ENCODE results near the gene STAT1.

The STAT1 gene

DNA sequence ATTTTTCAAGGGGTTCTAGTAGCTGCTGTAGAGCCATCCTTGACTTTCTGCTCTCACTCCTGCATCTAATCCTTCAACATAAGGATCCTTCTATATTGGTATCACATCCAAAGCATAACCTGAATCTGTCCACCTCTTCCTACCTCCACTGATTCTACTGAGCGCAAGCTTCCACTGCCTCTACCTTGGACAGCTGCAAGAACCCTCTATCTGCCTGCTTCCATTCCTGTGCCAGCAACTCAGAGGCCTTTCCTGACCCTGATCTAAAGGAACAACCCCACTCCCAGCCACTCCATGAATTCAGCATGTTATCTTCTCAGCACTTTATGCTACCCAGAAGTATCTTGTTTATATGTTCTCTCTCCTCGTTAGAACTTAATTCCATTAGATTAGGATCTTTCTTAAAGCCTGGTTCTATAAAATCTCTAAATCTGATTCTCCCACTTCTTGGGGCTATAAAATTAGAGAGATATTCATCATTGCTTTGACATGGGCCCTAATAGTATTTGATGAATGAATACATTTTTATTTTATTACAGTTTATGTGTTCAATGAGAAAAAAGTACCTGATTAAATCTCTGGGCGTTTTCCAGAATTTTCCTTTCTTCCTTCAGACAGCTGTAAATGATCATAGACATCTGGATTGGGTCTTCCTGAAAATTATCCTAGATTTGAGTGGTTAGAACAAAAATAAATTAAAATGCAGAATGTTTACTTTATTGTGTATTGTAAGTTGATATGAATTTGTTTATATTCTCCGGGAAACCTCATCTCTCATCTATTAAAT, 6.8 kb downstream of the STAT1 start (continued):
- no peak for TF ChIP-seq ZNF70 (CRISPR knock-in tag; IDR thresholded peaks at IDR 0.05)
- no peak for TF ChIP-seq ISL1 (CRISPR knock-in tag; IDR thresholded peaks at IDR 0.05)

DNA sequence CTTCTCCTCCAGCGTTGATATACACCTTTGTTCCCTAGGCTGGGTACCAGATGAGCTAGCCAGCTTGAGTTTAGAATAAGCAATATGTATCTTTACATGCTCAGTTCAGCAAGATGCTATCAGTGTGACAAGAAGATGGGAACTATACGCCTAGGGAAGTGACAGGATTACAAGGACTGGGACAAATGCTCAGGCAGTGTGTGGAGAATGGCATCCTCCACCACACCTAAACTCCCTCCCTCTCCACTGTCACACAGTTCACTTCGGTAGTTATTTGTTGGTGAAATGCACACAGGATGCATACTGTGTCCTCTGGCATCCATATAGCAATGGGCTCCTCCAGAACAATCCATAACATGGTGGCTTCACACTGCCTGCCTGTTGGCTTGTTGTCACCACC, 7.7 kb downstream of the STAT1 start:
- no peak for ATAC-seq
- TF ChIP-seq CSDC2 (CRISPR knock-in tag; IDR thresholded peaks at IDR 0.05) (no peak), TCF4 (CRISPR knock-in tag; IDR thresholded peaks at IDR 0.05; ENCODE audit: borderline replicate concordance) (no peak), PPARA (CRISPR knock-in tag; IDR thresholded peaks at IDR 0.05; ENCODE audit: borderline replicate concordance) (no peak), SNAI2 (CRISPR knock-in tag; IDR thresholded peaks at IDR 0.05) (no peak)

DNA sequence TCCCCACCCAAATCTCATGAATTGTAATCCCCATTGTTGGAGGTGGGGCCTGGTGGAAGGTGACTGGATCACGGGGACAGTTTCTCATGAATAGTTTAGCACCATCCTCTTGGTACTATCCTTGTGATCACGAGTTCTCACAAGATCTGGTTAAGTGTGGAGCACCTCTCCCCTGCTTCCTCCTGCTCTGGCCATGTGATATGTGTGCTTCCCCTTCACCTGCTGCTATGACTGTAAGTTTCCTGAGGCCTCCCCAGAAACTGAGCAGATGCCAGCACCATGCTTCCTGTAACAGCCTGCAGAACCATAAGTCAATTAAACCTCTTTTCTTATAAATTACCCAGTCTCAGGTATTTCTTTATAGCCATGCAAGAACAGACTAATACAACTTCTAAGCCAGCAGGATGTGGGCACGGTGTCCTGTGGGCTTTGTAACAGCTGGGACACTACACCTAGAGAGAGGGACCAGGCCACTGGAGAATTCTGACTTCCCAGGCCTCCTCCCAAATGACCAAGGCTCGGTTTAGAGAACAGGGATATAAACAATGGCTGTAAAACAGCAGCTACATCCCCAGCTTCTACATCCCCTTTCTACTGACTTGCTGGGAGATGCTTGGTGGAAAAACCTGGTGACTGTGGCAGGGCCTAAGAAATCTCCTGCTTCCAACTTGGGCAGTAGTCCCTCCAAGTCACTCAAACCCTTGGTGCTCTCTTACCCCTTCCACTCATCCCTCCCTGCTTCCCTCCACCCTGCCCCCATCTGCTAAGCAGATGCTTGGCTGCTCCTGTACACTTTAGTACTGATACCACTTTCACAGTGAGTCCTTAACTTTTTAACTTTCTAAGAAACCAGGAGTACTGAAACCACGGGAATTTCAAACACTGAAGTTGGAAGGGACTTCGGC, 10.3 kb downstream of the STAT1 start:
- TF ChIP-seq ZFP30 (CRISPR knock-in tag; IDR thresholded peaks at IDR 0.05) (no peak), OSR1 (CRISPR knock-in tag; IDR thresholded peaks at IDR 0.05) (no peak), ISL1 (CRISPR knock-in tag; IDR thresholded peaks at IDR 0.05) (no peak), RARB (CRISPR knock-in tag; IDR thresholded peaks at IDR 0.05) (no peak), ZC3H10 (CRISPR knock-in tag; IDR thresholded peaks at IDR 0.05) (no peak), ZNF70 (CRISPR knock-in tag; IDR thresholded peaks at IDR 0.05) (no peak), SNAI2 (CRISPR knock-in tag; IDR thresholded peaks at IDR 0.05) (no peak), TCF4 (CRISPR knock-in tag; IDR thresholded peaks at IDR 0.05; ENCODE audit: borderline replicate concordance) (no peak), ZNF8 (CRISPR knock-in tag; IDR thresholded peaks at IDR 0.05) (no peak), GLIS3 (CRISPR knock-in tag; IDR thresholded peaks at IDR 0.05) (no peak), TOX (CRISPR knock-in tag; IDR thresholded peaks at IDR 0.05; ENCODE audit: borderline replicate concordance) (no peak), ARNTL (CRISPR knock-in tag; IDR thresholded peaks at IDR 0.05; ENCODE audit: borderline replicate concordance, low read depth) (no peak), CSDC2 (CRISPR knock-in tag; IDR thresholded peaks at IDR 0.05) (no peak)
- TF ChIP-seq, protein P1, sequence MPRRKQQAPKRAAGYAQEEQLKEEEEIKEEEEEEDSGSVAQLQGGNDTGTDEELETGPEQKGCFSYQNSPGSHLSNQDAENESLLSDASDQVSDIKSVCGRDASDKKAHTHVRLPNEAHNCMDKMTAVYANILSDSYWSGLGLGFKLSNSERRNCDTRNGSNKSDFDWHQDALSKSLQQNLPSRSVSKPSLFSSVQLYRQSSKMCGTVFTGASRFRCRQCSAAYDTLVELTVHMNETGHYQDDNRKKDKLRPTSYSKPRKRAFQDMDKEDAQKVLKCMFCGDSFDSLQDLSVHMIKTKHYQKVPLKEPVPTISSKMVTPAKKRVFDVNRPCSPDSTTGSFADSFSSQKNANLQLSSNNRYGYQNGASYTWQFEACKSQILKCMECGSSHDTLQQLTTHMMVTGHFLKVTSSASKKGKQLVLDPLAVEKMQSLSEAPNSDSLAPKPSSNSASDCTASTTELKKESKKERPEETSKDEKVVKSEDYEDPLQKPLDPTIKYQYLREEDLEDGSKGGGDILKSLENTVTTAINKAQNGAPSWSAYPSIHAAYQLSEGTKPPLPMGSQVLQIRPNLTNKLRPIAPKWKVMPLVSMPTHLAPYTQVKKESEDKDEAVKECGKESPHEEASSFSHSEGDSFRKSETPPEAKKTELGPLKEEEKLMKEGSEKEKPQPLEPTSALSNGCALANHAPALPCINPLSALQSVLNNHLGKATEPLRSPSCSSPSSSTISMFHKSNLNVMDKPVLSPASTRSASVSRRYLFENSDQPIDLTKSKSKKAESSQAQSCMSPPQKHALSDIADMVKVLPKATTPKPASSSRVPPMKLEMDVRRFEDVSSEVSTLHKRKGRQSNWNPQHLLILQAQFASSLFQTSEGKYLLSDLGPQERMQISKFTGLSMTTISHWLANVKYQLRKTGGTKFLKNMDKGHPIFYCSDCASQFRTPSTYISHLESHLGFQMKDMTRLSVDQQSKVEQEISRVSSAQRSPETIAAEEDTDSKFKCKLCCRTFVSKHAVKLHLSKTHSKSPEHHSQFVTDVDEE (CRISPR knock-in tag; IDR thresholded peaks at IDR 0.05), result no peak
- TF ChIP-seq, protein P2, sequence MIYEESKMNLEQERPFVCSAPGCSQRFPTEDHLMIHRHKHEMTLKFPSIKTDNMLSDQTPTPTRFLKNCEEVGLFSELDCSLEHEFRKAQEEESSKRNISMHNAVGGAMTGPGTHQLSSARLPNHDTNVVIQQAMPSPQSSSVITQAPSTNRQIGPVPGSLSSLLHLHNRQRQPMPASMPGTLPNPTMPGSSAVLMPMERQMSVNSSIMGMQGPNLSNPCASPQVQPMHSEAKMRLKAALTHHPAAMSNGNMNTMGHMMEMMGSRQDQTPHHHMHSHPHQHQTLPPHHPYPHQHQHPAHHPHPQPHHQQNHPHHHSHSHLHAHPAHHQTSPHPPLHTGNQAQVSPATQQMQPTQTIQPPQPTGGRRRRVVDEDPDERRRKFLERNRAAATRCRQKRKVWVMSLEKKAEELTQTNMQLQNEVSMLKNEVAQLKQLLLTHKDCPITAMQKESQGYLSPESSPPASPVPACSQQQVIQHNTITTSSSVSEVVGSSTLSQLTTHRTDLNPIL (CRISPR knock-in tag; IDR thresholded peaks at IDR 0.05; ENCODE audit: low read depth), result no peak
- TF ChIP-seq, protein P3, sequence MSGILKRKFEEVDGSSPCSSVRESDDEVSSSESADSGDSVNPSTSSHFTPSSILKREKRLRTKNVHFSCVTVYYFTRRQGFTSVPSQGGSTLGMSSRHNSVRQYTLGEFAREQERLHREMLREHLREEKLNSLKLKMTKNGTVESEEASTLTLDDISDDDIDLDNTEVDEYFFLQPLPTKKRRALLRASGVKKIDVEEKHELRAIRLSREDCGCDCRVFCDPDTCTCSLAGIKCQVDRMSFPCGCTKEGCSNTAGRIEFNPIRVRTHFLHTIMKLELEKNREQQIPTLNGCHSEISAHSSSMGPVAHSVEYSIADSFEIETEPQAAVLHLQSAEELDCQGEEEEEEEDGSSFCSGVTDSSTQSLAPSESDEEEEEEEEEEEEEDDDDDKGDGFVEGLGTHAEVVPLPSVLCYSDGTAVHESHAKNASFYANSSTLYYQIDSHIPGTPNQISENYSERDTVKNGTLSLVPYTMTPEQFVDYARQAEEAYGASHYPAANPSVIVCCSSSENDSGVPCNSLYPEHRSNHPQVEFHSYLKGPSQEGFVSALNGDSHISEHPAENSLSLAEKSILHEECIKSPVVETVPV (CRISPR knock-in tag; IDR thresholded peaks at IDR 0.05), result no peak
- TF ChIP-seq, protein P4, sequence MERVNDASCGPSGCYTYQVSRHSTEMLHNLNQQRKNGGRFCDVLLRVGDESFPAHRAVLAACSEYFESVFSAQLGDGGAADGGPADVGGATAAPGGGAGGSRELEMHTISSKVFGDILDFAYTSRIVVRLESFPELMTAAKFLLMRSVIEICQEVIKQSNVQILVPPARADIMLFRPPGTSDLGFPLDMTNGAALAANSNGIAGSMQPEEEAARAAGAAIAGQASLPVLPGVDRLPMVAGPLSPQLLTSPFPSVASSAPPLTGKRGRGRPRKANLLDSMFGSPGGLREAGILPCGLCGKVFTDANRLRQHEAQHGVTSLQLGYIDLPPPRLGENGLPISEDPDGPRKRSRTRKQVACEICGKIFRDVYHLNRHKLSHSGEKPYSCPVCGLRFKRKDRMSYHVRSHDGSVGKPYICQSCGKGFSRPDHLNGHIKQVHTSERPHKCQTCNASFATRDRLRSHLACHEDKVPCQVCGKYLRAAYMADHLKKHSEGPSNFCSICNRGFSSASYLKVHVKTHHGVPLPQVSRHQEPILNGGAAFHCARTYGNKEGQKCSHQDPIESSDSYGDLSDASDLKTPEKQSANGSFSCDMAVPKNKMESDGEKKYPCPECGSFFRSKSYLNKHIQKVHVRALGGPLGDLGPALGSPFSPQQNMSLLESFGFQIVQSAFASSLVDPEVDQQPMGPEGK (CRISPR knock-in tag; IDR thresholded peaks at IDR 0.05; ENCODE audit: borderline replicate concordance), result no peak
- ATAC-seq, result no peak

DNA sequence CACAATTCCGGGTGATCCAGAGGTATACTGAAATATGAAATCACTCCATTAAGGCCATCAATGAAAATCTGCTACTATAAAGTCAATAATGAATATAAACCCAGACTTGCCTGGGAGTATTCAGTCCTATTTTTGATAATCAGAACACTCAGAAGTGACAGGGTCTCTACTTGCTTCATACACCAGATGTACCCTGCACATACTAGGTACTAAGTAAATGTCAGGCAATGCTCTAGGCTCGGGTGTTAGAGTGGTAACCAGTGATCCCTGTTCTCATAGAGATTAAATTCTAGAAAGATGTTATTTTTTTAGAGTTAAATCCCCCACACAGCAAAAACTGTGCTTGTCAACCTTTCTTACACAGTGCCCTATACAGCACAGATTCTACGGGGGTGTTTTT, 12.3 kb downstream of the STAT1 start:
- no peak for ATAC-seq
- TF ChIP-seq BACH2 (CRISPR knock-in tag; IDR thresholded peaks at IDR 0.05; ENCODE audit: borderline replicate concordance), result no peak
- TF ChIP-seq, protein P2 (CRISPR knock-in tag; IDR thresholded peaks at IDR 0.05; ENCODE audit: low read depth), result no peak
- TF ChIP-seq ZNF565 (CRISPR knock-in tag; conservative IDR thresholded peaks at IDR 0.05; ENCODE audit: low read depth), result no peak
- TF ChIP-seq TOX (CRISPR knock-in tag; IDR thresholded peaks at IDR 0.05; ENCODE audit: borderline replicate concordance), result no peak
- no peak for TF ChIP-seq CSDC2 (CRISPR knock-in tag; IDR thresholded peaks at IDR 0.05)
- no peak for TF ChIP-seq ZFP30 (CRISPR knock-in tag; IDR thresholded peaks at IDR 0.05)
- TF ChIP-seq SNAI2 (CRISPR knock-in tag; IDR thresholded peaks at IDR 0.05), result no peak
- no peak for TF ChIP-seq ZNF8 (CRISPR knock-in tag; IDR thresholded peaks at IDR 0.05)
- TF ChIP-seq ZC3H10 (CRISPR knock-in tag; IDR thresholded peaks at IDR 0.05), result no peak
- TF ChIP-seq GLIS3 (CRISPR knock-in tag; IDR thresholded peaks at IDR 0.05), result no peak
- TF ChIP-seq, protein P4 (CRISPR knock-in tag; IDR thresholded peaks at IDR 0.05; ENCODE audit: borderline replicate concordance), result no peak
- no peak for TF ChIP-seq ARNTL (CRISPR knock-in tag; IDR thresholded peaks at IDR 0.05; ENCODE audit: borderline replicate concordance, low read depth)
- TF ChIP-seq TCF4 (CRISPR knock-in tag; IDR thresholded peaks at IDR 0.05; ENCODE audit: borderline replicate concordance), result no peak
- no peak for TF ChIP-seq PPARA (CRISPR knock-in tag; IDR thresholded peaks at IDR 0.05; ENCODE audit: borderline replicate concordance)
